Endothelial cell of umbilical vein (primary cell): ENCODE measurements around the gene TUSC2. TPM values are rescaled to one million over a fixed set of nuclear protein-coding genes. Genes with fewer than 3 reads are reported as not detected.

Experiments
- BruUV-seq: library from RNA; stranded (reverse); fragments of 400-500 nt; replicated peaks from 2 replicates; lab custom pipeline; 2021; lab: Mats Ljungman, UMichigan
- CTCF ChIA-PET: fragments of 300-600, 350-600 bp; sonication (Branson Sonifier 250); formaldehyde crosslinking; loops from one replicate; lab custom pipeline; 2021; ENCODE audit warnings: antibody characterized with exemption, inconsistent platforms; lab: Charles Lee
- POLR2A ChIA-PET: fragments of 300-600, 350-600 bp; sonication (Branson Sonifier 250); formaldehyde crosslinking; loops from one replicate; lab custom pipeline; 2021; ENCODE audit warnings: antibody characterized with exemption, inconsistent platforms; lab: Charles Lee
- DNase-seq: peaks from one replicate; pipeline ENCODE4 v3.0.0-alpha.2; 2011; ENCODE audit warnings: low read depth, low spot score
- FAIRE-seq: peaks from 2 replicates; lab custom pipeline; 2011; peaks lifted over from hg19 to GRCh38; lab: Jason Lieb, UNC
- H2AFZ ChIP-seq: 2 replicates; pipeline ENCODE4 v1.6.0; 2012; ENCODE audit warnings: low read depth, low read length, control low read depth, inconsistent platforms
- H3K27ac ChIP-seq: 2 replicates; pipeline ENCODE4 v1.5.1; 2011; ENCODE audit warnings: low read depth, mild to moderate bottlenecking, control low read depth, low read length, moderate library complexity; ENCODE audit not compliant: insufficient read depth
- H3K27me3 ChIP-seq, 2 experiments: 2 replicates each; pipeline versions ENCODE4 v1.6.0 to v1.6.1; 2011; ENCODE audit warnings: low read length in 2 of 2, mixed read lengths in 1 of 2; ENCODE audit not compliant: control insufficient read depth in 2 of 2, insufficient read depth in 2 of 2
- H3K36me3 ChIP-seq, 2 experiments: 2 replicates in 1 of 2; 3 replicates in 1 of 2; pipeline ENCODE4 v1.5.1; 2011; ENCODE audit warnings: low read length in 2 of 2, mild to moderate bottlenecking in 1 of 2, moderate library complexity in 1 of 2; ENCODE audit not compliant: control insufficient read depth in 2 of 2, insufficient read depth in 2 of 2; ENCODE audit errors: extremely low read depth in 1 of 2
- H3K4me1 ChIP-seq: 3 replicates; pipeline ENCODE4 v1.5.1; 2011; ENCODE audit warnings: mild to moderate bottlenecking, low read length; ENCODE audit not compliant: control insufficient read depth, insufficient read depth; ENCODE audit errors: extremely low read depth
- H3K4me2 ChIP-seq: 2 replicates; pipeline ENCODE4 v1.6.1; 2011; ENCODE audit warnings: low read length, control low read depth, mixed read lengths; ENCODE audit not compliant: insufficient read depth
- H3K4me3 ChIP-seq, 3 experiments: fragments of 200-600 bp in 1 of 3; sonication (generic), shearing (Covaris generic) in 1 of 3; replicated peaks in 1 of 3; 2 replicates each; pipeline ENCODE4 v1.5.1; 2011 to 2016; ENCODE audit warnings: control low read depth in 3 of 3, low read length in 3 of 3, mild to moderate bottlenecking in 2 of 3, inconsistent platforms in 1 of 3, low read depth in 1 of 3, moderate library complexity in 1 of 3; ENCODE audit not compliant: insufficient read depth in 1 of 3
- H3K79me2 ChIP-seq: 2 replicates; pipeline ENCODE4 v1.6.0; 2012; ENCODE audit warnings: low read length, inconsistent platforms; ENCODE audit not compliant: control insufficient read depth, insufficient read depth
- H3K9ac ChIP-seq: replicated peaks from 2 replicates; pipeline ENCODE3; 2011; ENCODE audit warnings: low read length, control low read depth; ENCODE audit not compliant: insufficient read depth; ENCODE audit errors: extremely low read depth
- H3K9me1 ChIP-seq: replicated peaks from 3 replicates; pipeline ENCODE4 v1.6.0; 2011; ENCODE audit warnings: mild to moderate bottlenecking, low read length; ENCODE audit not compliant: control insufficient read depth, insufficient read depth; ENCODE audit errors: extremely low read depth
- H3K9me3 ChIP-seq: replicated peaks from 2 replicates; pipeline ENCODE4 v1.5.1; 2012; ENCODE audit warnings: low read length, inconsistent platforms; ENCODE audit not compliant: control insufficient read depth, insufficient read depth
- H4K20me1 ChIP-seq: replicated peaks from 2 replicates; pipeline ENCODE3; 2011; ENCODE audit warnings: mild to moderate bottlenecking, low read length; ENCODE audit not compliant: control insufficient read depth, insufficient read depth; ENCODE audit errors: extremely low read depth
- FOS ChIP-seq: IDR thresholded peaks from 2 replicates; pipeline ENCODE4 v1.6.1; 2011; ENCODE audit warnings: mild to moderate bottlenecking, low read length, moderate library complexity, borderline replicate concordance; ENCODE audit not compliant: insufficient read depth
- GATA2 ChIP-seq: IDR thresholded peaks from 2 replicates; pipeline ENCODE4 v1.7.0; 2011; ENCODE audit warnings: low read depth, mild to moderate bottlenecking, moderate library complexity, mixed read lengths, low read length; ENCODE audit not compliant: insufficient read length, insufficient read depth
- JUN ChIP-seq: IDR thresholded peaks from 2 replicates; pipeline ENCODE4 v1.6.1; 2011; ENCODE audit warnings: borderline replicate concordance, low read depth; ENCODE audit not compliant: insufficient read length, insufficient read depth
- MYC ChIP-seq: IDR thresholded peaks from one replicate; pipeline ENCODE4 v1.6.1; 2011; ENCODE audit warnings: mild to moderate bottlenecking, low read depth, low read length
- POLR2A ChIP-seq: IDR thresholded peaks from 2 replicates; pipeline ENCODE4 v1.6.1; 2012; ENCODE audit warnings: low read depth, mild to moderate bottlenecking, control low read depth, low read length
- POLR2AphosphoS5 ChIP-seq: IDR thresholded peaks from 2 replicates; pipeline ENCODE4 v1.6.1; 2012; ENCODE audit warnings: low read depth, mild to moderate bottlenecking, control low read depth, low read length, moderate library complexity; ENCODE audit not compliant: insufficient read depth
- dilution Hi-C: fragments of 300-500 bp; cut with MboI; formaldehyde crosslinking; loops from one replicate; pipeline ENCODE4 v1.15.0; 2019; ENCODE audit warnings: low sequenced_read_pairs; ENCODE audit not compliant: extremely low pct_ligation_motif_present
- intact Hi-C: fragments of 100-400 bp; cut with micrococcal nuclease; formaldehyde crosslinking; loops from one replicate; pipeline ENCODE4 v1.10.0; 2022
- polyA plus RNA-seq, 4 experiments: library from polyadenylated mRNA; depleted of rRNA in 3 of 4; stranded (reverse) in 3 of 4; unstranded in 1 of 4; fragments of >200 nt; gene quantifications; 2 replicates each; pipeline versions ENCODE4 v1.2.1 to v1.2.3, GENCODE V29; 2011 to 2012; ENCODE audit warnings: missing spikeins in 1 of 4
- total RNA-seq: library from RNA; stranded (reverse); gene quantifications from 2 replicates; pipeline ENCODE4 v1.2.3, GENCODE V29; 2021
- TF ChIP-seq, protein P1 (sequence below), 2 donors: IDR thresholded peaks; 1 replicate in 1 of 2; 2 replicates in 1 of 2; pipeline ENCODE4 v1.5.1; 2011; ENCODE audit warnings: low read length in 2 of 2, mild to moderate bottlenecking in 2 of 2, moderate library complexity in 2 of 2, control low read depth in 1 of 2, inconsistent platforms in 1 of 2, low read depth in 1 of 2; ENCODE audit not compliant: insufficient read depth in 1 of 2; ENCODE audit errors: extremely low read depth in 1 of 2

The TUSC2 gene
- total and polyA plus RNA-seq, 2 donors (not counting 3 experiments of a cell fraction or from before 2014, with no cell fraction given) = 30.0 to 89.0 TPM

DNA sequence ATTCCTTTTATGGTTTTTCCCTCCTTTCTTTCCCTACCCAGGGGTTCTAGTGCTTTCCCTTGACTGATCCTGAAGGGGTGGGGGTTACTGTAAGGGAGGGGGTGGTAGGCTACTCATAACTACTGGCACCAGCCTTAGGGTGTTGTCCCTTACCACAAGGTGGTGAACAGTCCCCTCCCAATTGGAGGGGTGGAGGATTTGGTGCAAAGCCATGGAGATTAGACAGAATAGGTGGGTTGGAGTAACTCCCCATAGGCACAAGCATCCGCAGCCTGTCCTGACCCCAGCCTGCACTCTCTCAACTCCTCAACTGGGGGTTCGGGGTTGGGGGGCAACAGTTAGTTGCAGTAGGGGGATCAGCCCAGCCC, 2.9 kb downstream of the TUSC2 start:
- POLR2A ChIA-PET = no interaction called here
- Histone ChIP-seq H3K36me3 (peaks cover 4 to 20% of the 10 kb centered on the region in 2 experiments), H3K9me3 (no peaks in the 10 kb centered on the region), H4K20me1 (no peaks in the 10 kb centered on the region), H3K4me1 (peaks cover 39% of the 10 kb centered on the region), H3K79me2 (peaks cover 29% of the 10 kb centered on the region), H3K27me3 (no peaks in the 10 kb centered on the region), H2AFZ (no peak overlapping the region), H3K9ac (no peak overlapping the region), H3K9me1 (no peaks in the 10 kb centered on the region), H3K4me2 (no peak overlapping the region), H3K4me3 (no peak overlapping the region), H3K27ac (no peak overlapping the region)
- BruUV-seq = no TSS peak
- TF ChIP-seq POLR2AphosphoS5 = no peak
- TF ChIP-seq POLR2A = no peak
- TF ChIP-seq JUN = no peak
- TF ChIP-seq, protein P1, sequence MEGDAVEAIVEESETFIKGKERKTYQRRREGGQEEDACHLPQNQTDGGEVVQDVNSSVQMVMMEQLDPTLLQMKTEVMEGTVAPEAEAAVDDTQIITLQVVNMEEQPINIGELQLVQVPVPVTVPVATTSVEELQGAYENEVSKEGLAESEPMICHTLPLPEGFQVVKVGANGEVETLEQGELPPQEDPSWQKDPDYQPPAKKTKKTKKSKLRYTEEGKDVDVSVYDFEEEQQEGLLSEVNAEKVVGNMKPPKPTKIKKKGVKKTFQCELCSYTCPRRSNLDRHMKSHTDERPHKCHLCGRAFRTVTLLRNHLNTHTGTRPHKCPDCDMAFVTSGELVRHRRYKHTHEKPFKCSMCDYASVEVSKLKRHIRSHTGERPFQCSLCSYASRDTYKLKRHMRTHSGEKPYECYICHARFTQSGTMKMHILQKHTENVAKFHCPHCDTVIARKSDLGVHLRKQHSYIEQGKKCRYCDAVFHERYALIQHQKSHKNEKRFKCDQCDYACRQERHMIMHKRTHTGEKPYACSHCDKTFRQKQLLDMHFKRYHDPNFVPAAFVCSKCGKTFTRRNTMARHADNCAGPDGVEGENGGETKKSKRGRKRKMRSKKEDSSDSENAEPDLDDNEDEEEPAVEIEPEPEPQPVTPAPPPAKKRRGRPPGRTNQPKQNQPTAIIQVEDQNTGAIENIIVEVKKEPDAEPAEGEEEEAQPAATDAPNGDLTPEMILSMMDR (IDR thresholded peaks at IDR 0.05; ENCODE audit: extremely low read depth in 1 of 2, insufficient read depth in 1 of 2, low read depth in 1 of 2, low read length in 2 of 2) = no peak
- no peak for TF ChIP-seq FOS
- no peak for TF ChIP-seq GATA2
- TF ChIP-seq MYC = no peak
- CTCF ChIA-PET = interaction anchor here (0.8 to 4.3 kb wide), 12 partner anchors 11 to 217 kb away, joined by 3 to 66 read pairs (median 18); partner anchors contain the start of genes HYAL1, HYAL3, IFRD2 and NAA80
- no peak for FAIRE-seq
- intact Hi-C loops = loop anchor here (2.0 kb wide), 1 partner anchor 98 kb away; no protein-coding TSS in a partner anchor
- dilution Hi-C loops = no loop called here
- no peak for DNase-seq
